Measurements from ENCODE around the gene ZNF598. TPM values are rescaled to one million over a fixed set of nuclear protein-coding genes. Genes with fewer than 3 reads are reported as not detected.
A peak's percentile ranks its signal among the peaks of the same experiment; 100 is the strongest.
"Not testable (repeated sequence)": the region's sequence is repeated elsewhere in the genome, so short reads cannot be mapped to it uniquely, and the experiment has no call there.

The ZNF598 gene
- total RNA-seq, 1 experiment from 2014 or later = 21.6 TPM

DNA sequence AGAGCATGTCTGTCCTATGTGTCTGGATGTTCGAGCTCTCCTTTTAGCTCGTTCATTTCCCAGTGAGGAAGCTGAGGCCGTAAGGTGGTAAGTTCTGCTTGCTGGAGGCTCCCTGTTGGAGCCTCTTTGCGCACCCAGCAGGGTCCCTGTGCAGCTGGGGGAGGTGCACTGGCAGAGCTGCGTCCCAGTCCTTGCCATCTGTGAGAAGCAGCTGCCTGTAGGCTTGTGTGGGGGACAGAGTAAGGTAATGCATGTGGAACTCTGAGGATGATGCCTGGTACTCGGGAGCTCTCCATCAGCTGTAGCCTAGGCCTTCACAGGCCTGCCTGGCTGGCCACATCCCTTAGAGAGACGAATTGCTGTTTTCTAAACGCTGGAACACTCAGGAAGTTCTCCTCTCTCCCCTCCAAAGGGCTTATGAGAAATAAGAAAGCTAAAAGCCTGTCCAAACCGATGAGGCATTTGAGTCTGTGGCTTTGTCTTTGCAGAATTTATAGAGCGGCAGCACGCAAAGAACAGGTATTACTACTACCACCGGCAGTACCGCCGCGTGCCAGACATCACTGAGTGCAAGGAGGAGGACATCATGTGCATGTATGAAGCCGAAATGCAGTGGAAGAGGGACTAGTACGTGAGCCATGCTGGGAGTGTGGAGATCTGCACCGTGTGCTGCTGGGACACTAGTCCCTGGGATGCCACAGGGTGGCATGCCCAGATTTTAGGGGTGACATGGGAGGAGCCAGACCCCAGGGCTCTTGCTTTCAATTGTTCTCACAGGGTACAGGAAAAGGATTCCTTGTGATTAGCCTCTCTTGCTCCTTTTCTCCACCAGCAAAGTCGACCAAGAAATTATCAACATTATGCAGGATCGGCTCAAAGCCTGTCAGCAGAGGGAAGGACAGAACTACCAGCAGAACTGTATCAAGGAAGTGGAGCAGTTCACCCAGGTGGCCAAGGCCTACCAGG lies 48.7 kb downstream of the ZNF598 start:
- peak; percentile 57 for DNase-seq (ENCODE audit: low read depth)

DNA sequence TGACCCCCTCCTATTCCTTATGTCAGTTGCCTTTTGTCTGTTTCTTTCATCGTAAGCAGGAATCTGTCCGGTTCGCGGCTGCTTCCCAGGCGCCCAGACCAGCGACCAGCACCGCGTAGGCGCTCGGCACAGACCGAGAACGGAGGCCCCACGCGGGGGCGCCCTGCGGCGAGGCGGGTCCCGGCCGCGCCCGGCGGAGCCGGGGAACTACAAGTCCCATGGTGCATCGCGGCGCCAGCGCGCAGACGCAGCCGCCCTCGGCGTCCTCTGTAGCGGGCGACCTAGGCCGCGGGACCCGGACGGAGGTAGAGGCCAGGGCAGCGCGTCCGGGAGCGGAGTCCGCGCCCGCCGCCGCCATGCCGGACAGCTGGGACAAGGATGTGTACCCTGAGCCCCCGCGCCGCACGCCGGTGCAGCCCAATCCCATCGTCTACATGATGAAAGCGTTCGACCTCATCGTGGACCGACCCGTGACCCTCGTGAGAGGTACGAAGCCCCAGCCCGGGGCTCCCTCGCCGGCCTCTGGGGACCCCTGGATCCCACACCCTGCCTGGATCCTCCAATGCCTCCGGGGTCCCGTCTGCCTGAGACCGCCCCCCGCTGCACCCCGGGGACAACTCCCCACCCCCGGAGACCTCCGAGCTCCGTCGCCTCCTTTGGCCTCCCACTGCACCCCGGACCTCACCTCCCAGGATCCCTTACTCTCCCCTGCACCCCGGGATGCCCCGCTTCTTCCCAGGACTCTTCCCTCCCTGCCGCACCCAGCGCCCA lies 50.2 kb downstream of the ZNF598 start, which contains the start of gene NDUFB10:
NDUFB10 (plus strand) TSS at position 270 of the 771 bp plus-strand sequence; CDS start at position 357, 87 bp downstream.
- peak; percentile 91 for DNase-seq (ENCODE audit: low read depth)

DNA sequence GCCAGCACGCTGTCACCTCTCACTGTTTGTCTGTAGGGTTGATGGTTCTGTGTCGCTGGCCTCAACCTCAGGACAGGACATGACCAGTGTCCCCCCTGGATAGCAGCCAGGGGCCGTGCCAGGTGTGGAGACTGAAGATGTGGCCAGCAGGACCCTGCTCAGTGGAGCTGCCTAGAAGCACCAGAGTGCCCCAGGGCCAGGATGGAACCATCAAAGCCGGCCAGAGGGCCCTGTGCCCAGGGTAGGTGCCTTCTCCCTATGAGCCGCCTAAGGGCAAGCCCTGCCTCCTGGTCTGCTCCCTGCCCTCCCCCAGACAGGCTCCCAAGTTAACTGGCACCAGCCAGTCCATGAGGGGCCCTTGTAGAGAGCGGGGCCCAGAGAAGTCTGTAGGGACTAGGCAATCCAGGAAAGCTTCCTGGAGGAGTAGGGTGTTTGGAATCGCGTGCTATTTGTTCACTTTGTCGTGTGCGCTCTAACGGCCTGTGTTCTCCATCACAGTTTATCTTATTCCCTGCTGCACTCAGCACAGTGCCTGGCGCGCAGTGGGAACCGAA lies 50.8 kb downstream of the ZNF598 start:
- no peak for DNase-seq (ENCODE audit: low read depth)

- not testable (repeated sequence) for DNase-seq (ENCODE audit: low read depth)
Observed at GRCh38 chr16:1958143-1958491, 51.5 kb downstream of the ZNF598 start.

DNA sequence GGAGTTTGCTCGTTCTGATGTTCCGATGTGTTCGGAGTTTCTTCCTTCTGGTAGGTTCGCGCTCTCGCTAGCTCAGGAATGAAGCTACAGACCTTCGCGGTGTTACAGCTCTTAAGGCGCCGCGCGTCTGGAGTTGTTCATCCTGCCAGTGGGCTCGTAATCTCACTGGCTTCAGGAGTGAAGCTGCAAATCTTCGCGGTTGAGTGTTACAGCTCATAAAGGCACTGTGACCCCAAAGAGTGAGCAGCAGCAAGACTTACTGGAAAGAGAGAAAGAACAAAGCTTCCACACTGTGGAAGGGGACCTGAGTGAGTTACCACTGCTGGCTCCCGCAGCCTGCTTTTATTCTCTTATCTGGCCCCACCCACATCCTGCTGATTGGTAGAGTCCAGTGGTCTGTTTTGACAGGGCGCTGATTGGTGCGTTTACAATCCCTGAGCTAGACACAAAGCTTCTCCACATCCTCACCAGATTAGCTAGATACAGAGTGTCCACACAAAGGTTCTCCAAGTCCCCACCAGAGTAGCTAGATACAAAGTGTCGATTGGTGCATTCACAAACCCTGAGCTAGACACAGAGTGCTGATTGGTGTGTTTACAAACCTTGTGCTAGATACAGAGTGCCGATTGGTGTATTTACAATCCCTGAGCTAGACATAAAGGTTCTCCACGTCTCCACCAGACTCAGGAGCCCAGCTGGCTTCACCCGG lies 52.0 kb downstream of the ZNF598 start:
- not testable (repeated sequence) for DNase-seq (ENCODE audit: low read depth)

DNA sequence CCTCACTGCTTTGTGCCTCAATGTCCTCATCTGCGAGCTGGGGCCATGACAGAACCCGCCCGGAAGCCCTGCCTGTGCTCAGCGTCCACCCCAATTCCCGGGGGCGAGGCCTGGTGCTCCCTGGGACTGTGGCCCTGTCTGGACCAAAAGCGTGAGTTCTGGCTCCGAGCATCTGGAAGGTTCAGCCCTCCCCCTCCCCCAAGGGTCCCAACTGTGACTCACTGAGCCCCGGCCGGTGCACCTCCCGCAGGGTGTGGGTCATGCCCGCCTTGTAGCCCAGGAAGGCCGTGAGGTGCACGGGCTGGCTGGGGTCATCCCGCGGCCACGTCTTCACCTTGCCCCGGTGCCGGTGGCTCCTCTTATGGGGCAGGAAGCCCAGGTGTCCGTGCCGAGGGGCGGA lies 55.9 kb downstream of the ZNF598 start:
- DNase-seq (ENCODE audit: low read depth) = no peak

- no peak for DNase-seq (ENCODE audit: low read depth)
Observed at GRCh38 chr16:1950559-1950958, 59.1 kb downstream of the ZNF598 start.

GRCh38 chr16:1950047-1950446 lies 59.6 kb downstream of the ZNF598 start:
- no peak for DNase-seq (ENCODE audit: low read depth)

- DNase-seq (ENCODE audit: low read depth) = no peak
Observed at GRCh38 chr16:1949507-1949906, 60.1 kb downstream of the ZNF598 start.

Other genes with a start within 250 kb of the ZNF598 start
- 16.5 and 28.0 TPM in 2 replicates for gene NME3, start 238.3 kb downstream of the ZNF598 start, total RNA-seq (2014; rRNA removed; shearing (Covaris generic))
- gene EME2, start 237.0 kb downstream of the ZNF598 start, total RNA-seq (2014; rRNA removed; shearing (Covaris generic)) = 8.6 and 10.1 TPM in 2 replicates
- gene MRPS34, start 236.7 kb downstream of the ZNF598 start, total RNA-seq (2014; rRNA removed; shearing (Covaris generic)) = 153 and 201 TPM in 2 replicates
- gene SPSB3, start 227.2 kb downstream of the ZNF598 start, total RNA-seq (2014; rRNA removed; shearing (Covaris generic)) = 20.2 and 21.7 TPM in 2 replicates
- gene NUBP2, start 226.9 kb downstream of the ZNF598 start, total RNA-seq (2014; rRNA removed; shearing (Covaris generic)) = 75.7 and 97.2 TPM in 2 replicates
- not detected in 2 replicates for gene IGFALS, start 216.1 kb downstream of the ZNF598 start, total RNA-seq (2014; rRNA removed; shearing (Covaris generic))
- gene HAGH, start 183.0 kb downstream of the ZNF598 start, total RNA-seq (2014; rRNA removed; shearing (Covaris generic)) = 23.5 and 28.2 TPM in 2 replicates
- gene FAHD1, start 182.6 kb downstream of the ZNF598 start, total RNA-seq (2014; rRNA removed; shearing (Covaris generic)) = 26.6 and 50.7 TPM in 2 replicates
- not detected in 2 replicates for gene MEIOB, start 137.7 kb downstream of the ZNF598 start, total RNA-seq (2014; rRNA removed; shearing (Covaris generic))
- gene HS3ST6, start 91.4 kb downstream of the ZNF598 start, total RNA-seq (2014; rRNA removed; shearing (Covaris generic)) = not detected in 2 replicates
- gene MSRB1, start 66.6 kb downstream of the ZNF598 start, total RNA-seq (2014; rRNA removed; shearing (Covaris generic)) = 36.6 and 49.1 TPM in 2 replicates
- not detected in 2 replicates for gene RPL3L, start 55.1 kb downstream of the ZNF598 start, total RNA-seq (2014; rRNA removed; shearing (Covaris generic))
- 147 and 156 TPM in 2 replicates for gene NDUFB10, start 50.3 kb downstream of the ZNF598 start, total RNA-seq (2014; rRNA removed; shearing (Covaris generic))
- 1,645 and 2,369 TPM in 2 replicates for gene RPS2, start 45.0 kb downstream of the ZNF598 start, total RNA-seq (2014; rRNA removed; shearing (Covaris generic))
- gene RNF151, start 43.0 kb downstream of the ZNF598 start, total RNA-seq (2014; rRNA removed; shearing (Covaris generic)) = not detected in 2 replicates
- 49.5 and 49.6 TPM in 2 replicates for gene TBL3, start 37.8 kb downstream of the ZNF598 start, total RNA-seq (2014; rRNA removed; shearing (Covaris generic))
- gene NOXO1, start 28.4 kb downstream of the ZNF598 start, total RNA-seq (2014; rRNA removed; shearing (Covaris generic)) = not detected in 2 replicates
- gene GFER, start 25.6 kb downstream of the ZNF598 start, total RNA-seq (2014; rRNA removed; shearing (Covaris generic)) = 22.7 and 29.7 TPM in 2 replicates
- 0.29 TPM in 1 of 2 replicates, not detected in the other for gene SYNGR3, start 19.9 kb downstream of the ZNF598 start, total RNA-seq (2014; rRNA removed; shearing (Covaris generic))
- gene NPW, start 10.0 kb upstream of the ZNF598 start, total RNA-seq (2014; rRNA removed; shearing (Covaris generic)) = 0.46 and 1.5 TPM in 2 replicates
- gene NHERF2, start 17.1 kb upstream of the ZNF598 start, total RNA-seq (2014; rRNA removed; shearing (Covaris generic)) = 38.1 and 41.8 TPM in 2 replicates
- 29.3 and 39.4 TPM in 2 replicates for gene NTHL1, start 38.0 kb upstream of the ZNF598 start, total RNA-seq (2014; rRNA removed; shearing (Covaris generic))
- 31.4 and 34.1 TPM in 2 replicates for gene TSC2, start 38.2 kb upstream of the ZNF598 start, total RNA-seq (2014; rRNA removed; shearing (Covaris generic))
- gene PKD1, start 126.1 kb upstream of the ZNF598 start, total RNA-seq (2014; rRNA removed; shearing (Covaris generic)) = 12.0 and 46.5 TPM in 2 replicates
- 0.11 and 0.21 TPM in 2 replicates for gene RAB26, start 138.8 kb upstream of the ZNF598 start, total RNA-seq (2014; rRNA removed; shearing (Covaris generic))
- 43.4 and 45.5 TPM in 2 replicates for gene TRAF7, start 146.0 kb upstream of the ZNF598 start, total RNA-seq (2014; rRNA removed; shearing (Covaris generic))
- gene CASKIN1, start 186.8 kb upstream of the ZNF598 start, total RNA-seq (2014; rRNA removed; shearing (Covaris generic)) = 0.06 TPM in 1 of 2 replicates, not detected in the other
- gene MLST8, start 195.6 kb upstream of the ZNF598 start, total RNA-seq (2014; rRNA removed; shearing (Covaris generic)) = 12.1 and 19.3 TPM in 2 replicates
- gene BRICD5, start 201.0 kb upstream of the ZNF598 start, total RNA-seq (2014; rRNA removed; shearing (Covaris generic)) = 0.68 and 1.9 TPM in 2 replicates
- gene PGP, start 205.0 kb upstream of the ZNF598 start, total RNA-seq (2014; rRNA removed; shearing (Covaris generic)) = 16.9 and 21.8 TPM in 2 replicates
- 20.5 and 20.8 TPM in 2 replicates for gene E4F1, start 213.8 kb upstream of the ZNF598 start, total RNA-seq (2014; rRNA removed; shearing (Covaris generic))
- 0.89 and 1.0 TPM in 2 replicates for gene DNASE1L2, start 226.6 kb upstream of the ZNF598 start, total RNA-seq (2014; rRNA removed; shearing (Covaris generic))
- gene ECI1, start 241.8 kb upstream of the ZNF598 start, total RNA-seq (2014; rRNA removed; shearing (Covaris generic)) = 22.6 and 41.1 TPM in 2 replicates

Data from Daoy (cell line).